Measurements from ENCODE around the gene VANGL2.

GRCh38 chr1:160420881-160421842 is 20.8 kb downstream of the VANGL2 start:
- TF ChIP-seq, protein P1, sequence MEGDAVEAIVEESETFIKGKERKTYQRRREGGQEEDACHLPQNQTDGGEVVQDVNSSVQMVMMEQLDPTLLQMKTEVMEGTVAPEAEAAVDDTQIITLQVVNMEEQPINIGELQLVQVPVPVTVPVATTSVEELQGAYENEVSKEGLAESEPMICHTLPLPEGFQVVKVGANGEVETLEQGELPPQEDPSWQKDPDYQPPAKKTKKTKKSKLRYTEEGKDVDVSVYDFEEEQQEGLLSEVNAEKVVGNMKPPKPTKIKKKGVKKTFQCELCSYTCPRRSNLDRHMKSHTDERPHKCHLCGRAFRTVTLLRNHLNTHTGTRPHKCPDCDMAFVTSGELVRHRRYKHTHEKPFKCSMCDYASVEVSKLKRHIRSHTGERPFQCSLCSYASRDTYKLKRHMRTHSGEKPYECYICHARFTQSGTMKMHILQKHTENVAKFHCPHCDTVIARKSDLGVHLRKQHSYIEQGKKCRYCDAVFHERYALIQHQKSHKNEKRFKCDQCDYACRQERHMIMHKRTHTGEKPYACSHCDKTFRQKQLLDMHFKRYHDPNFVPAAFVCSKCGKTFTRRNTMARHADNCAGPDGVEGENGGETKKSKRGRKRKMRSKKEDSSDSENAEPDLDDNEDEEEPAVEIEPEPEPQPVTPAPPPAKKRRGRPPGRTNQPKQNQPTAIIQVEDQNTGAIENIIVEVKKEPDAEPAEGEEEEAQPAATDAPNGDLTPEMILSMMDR (conservative IDR thresholded peaks at IDR 0.05; ENCODE audit: low read depth in 2 of 2) = no peak
- TF ChIP-seq JUNB (IDR thresholded peaks at IDR 0.05; ENCODE audit: unreplicated experiment) (no peak), CREB1 (CRISPR knock-in tag; IDR thresholded peaks at IDR 0.05; ENCODE audit: low read depth) (no peak), EZH2 (IDR thresholded peaks at IDR 0.05; ENCODE audit: low read depth, unreplicated experiment) (no peak), POLR2AphosphoS5 (IDR thresholded peaks at IDR 0.05; ENCODE audit: low read depth) (no peak), NANOG (IDR thresholded peaks at IDR 0.05; ENCODE audit: borderline replicate concordance) (no peak), ETS1 (IDR thresholded peaks at IDR 0.05) (no peak), EZH2phosphoT487 (IDR thresholded peaks at IDR 0.05; ENCODE audit: unreplicated experiment) (no peak), REST (IDR thresholded peaks at IDR 0.05; ENCODE audit: unreplicated experiment) (no peak), STAT1 (IDR thresholded peaks at IDR 0.05; ENCODE audit: unreplicated experiment) (no peak)

All from GM23338 (cell line).